ENCODE measurements around the gene FAM50A. TPM values are rescaled to one million over a fixed set of nuclear protein-coding genes. Genes with fewer than 3 reads are reported as not detected.

Gene FAM50A
- total RNA-seq, 1 donor from 2014 or later = 18.7 TPM

GRCh38 chrX:154412468-154412867 is 31.5 kb upstream of the FAM50A start:
- ATAC-seq (no peak), DNase-seq (ENCODE audit: low spot score) (no peak)

GRCh38 chrX:154413142-154413541 is 30.8 kb upstream of the FAM50A start:
- ATAC-seq = no peak
- DNase-seq (ENCODE audit: low spot score) = no peak

- DNase-seq (ENCODE audit: low spot score) (no peak), ATAC-seq (no peak)
Observed at GRCh38 chrX:154417157-154417556, 26.8 kb upstream of the FAM50A start.

- DNase-seq (ENCODE audit: low spot score) (no peak), ATAC-seq (no peak)
Observed at GRCh38 chrX:154419189-154419588, 24.8 kb upstream of the FAM50A start.

- DNase-seq (ENCODE audit: low spot score) = no peak
- peak; percentile 33 for ATAC-seq
Observed at GRCh38 chrX:154419688-154420401, 24.1 kb upstream of the FAM50A start.

- DNase-seq (ENCODE audit: low spot score) = no peak
Observed at GRCh38 chrX:154420402-154420756, 23.6 kb upstream of the FAM50A start.

GRCh38 chrX:154426916-154427770 is 16.8 kb upstream of the FAM50A start:
- DNase-seq (ENCODE audit: low spot score) = no peak

More at GRCh38 chrX:154420402-154420756, 23.6 kb upstream of the FAM50A start:
- no peak for ATAC-seq

GRCh38 chrX:154428176-154429171 is 15.5 kb upstream of the FAM50A start, which contains the start of gene ATP6AP1:
Gene ATP6AP1 (plus strand): TSS chrX:154428677. CDS start chrX:154428693, 16 bp downstream.
- ATAC-seq = peak; percentile 99
- peak; percentile 92 for DNase-seq (ENCODE audit: low spot score)

More at GRCh38 chrX:154426916-154427770, 16.8 kb upstream of the FAM50A start:
- no peak for ATAC-seq

- ATAC-seq (no peak), DNase-seq (ENCODE audit: low spot score) (no peak)
Observed at GRCh38 chrX:154429711-154430110, 14.2 kb upstream of the FAM50A start.

- ATAC-seq (no peak), DNase-seq (ENCODE audit: low spot score) (no peak)
Observed at GRCh38 chrX:154430479-154430878, 13.5 kb upstream of the FAM50A start.

- ATAC-seq = no peak
- DNase-seq (ENCODE audit: low spot score) = no peak
Observed at GRCh38 chrX:154430916-154431315, 13.0 kb upstream of the FAM50A start.

GRCh38 chrX:154431341-154431740 is 12.6 kb upstream of the FAM50A start:
- no peak for DNase-seq (ENCODE audit: low spot score)
- ATAC-seq = no peak

- DNase-seq (ENCODE audit: low spot score) (no peak), ATAC-seq (no peak)
Observed at GRCh38 chrX:154432210-154432609, 11.7 kb upstream of the FAM50A start.

- ATAC-seq = no peak
- no peak for DNase-seq (ENCODE audit: low spot score)
Observed at GRCh38 chrX:154433605-154434004, 10.3 kb upstream of the FAM50A start.

GRCh38 chrX:154434394-154435168 is 9.4 kb upstream of the FAM50A start:
- DNase-seq (ENCODE audit: low spot score) (no peak), ATAC-seq (no peak)

- ATAC-seq = no peak
- no peak for DNase-seq (ENCODE audit: low spot score)
Observed at GRCh38 chrX:154435171-154435733, 8.7 kb upstream of the FAM50A start.

- no peak for DNase-seq (ENCODE audit: low spot score)
- ATAC-seq = peak; percentile 67
Observed at GRCh38 chrX:154436374-154436982, 7.5 kb upstream of the FAM50A start.

GRCh38 chrX:154436983-154437752 is 6.8 kb upstream of the FAM50A start, which contains the start of gene GDI1:
Gene GDI1 (plus strand): TSS chrX:154437154. CDS start chrX:154437255, 101 bp downstream.
- peak; percentile 60 for DNase-seq (ENCODE audit: low spot score)
- peak; percentile 76 for ATAC-seq

All from left lobe of liver (tissue), 2 donors.